SK-N-SH (cell line): ENCODE measurements around the gene RPS19. TPM values are rescaled to one million over a fixed set of nuclear protein-coding genes. Genes with fewer than 3 reads are reported as not detected.

Source experiments
- CTCF ChIA-PET: fragments of 300-600, 350-600 bp; formaldehyde crosslinking; extraction: SDS; loops from one replicate; lab custom pipeline; 2021; lab: Yijun Ruan, JAX
- POLR2A ChIA-PET: fragments of 350-600 bp; sonication (Branson Sonifier 250); formaldehyde crosslinking; extraction: SDS; loops from one replicate; lab custom pipeline; 2020; ENCODE audit warnings: antibody characterized with exemption, inconsistent platforms; lab: Yijun Ruan, JAX
- DNase-seq: peaks from one replicate; pipeline ENCODE4 v3.0.0; 2012
- H2AFZ ChIP-seq: fragments of 200-600 bp; sonication (generic); 2 replicates; pipeline ENCODE4 v1.8.1; 2016; ENCODE audit warnings: antibody characterized with exemption, mild to moderate bottlenecking, low read depth
- H3F3A ChIP-seq: fragments of 200-600 bp; sonication (generic); replicated peaks from 2 replicates; pipeline ENCODE3; 2016; ENCODE audit warnings: antibody characterized with exemption, mild to moderate bottlenecking; ENCODE audit not compliant: insufficient read depth
- H3K27ac ChIP-seq, 2 experiments: fragments of 200-500 bp in 1 of 2; fragments of 200-600 bp in 1 of 2; sonication (Bioruptor generic) in 1 of 2; sonication (generic), shearing (Covaris generic) in 1 of 2; 2 replicates each; pipeline versions ENCODE4 v1.5.1 to v1.6.1; 2014 to 2016; ENCODE audit warnings: low read depth in 2 of 2, inconsistent platforms in 1 of 2, low read length in 1 of 2, mild to moderate bottlenecking in 1 of 2, mixed read lengths in 1 of 2
- H3K27me3 ChIP-seq: fragments of 200-600 bp; sonication (generic), shearing (Covaris generic); 2 replicates; pipeline ENCODE4 v1.6.1; 2016; ENCODE audit warnings: mixed run types; ENCODE audit not compliant: insufficient read depth
- H3K36me3 ChIP-seq, 2 experiments: fragments of 200-500 bp in 1 of 2; fragments of 200-600 bp in 1 of 2; sonication (Bioruptor generic) in 1 of 2; sonication (generic) in 1 of 2; replicated peaks in 1 of 2; 2 replicates each; pipeline versions ENCODE3 to v1.5.1; 2014 to 2016; ENCODE audit warnings: low read length in 1 of 2, mild to moderate bottlenecking in 1 of 2; ENCODE audit not compliant: insufficient read depth in 2 of 2, control insufficient read depth in 1 of 2
- H3K4me1 ChIP-seq, 2 experiments: fragments of 200-500 bp in 1 of 2; fragments of 200-600 bp in 1 of 2; sonication (Bioruptor generic) in 1 of 2; sonication (generic), shearing (Covaris generic) in 1 of 2; 2 replicates each; pipeline versions ENCODE4 v1.5.1 to v1.6.1; 2014 to 2016; ENCODE audit warnings: low read depth in 1 of 2, low read length in 1 of 2, mixed run types in 1 of 2; ENCODE audit not compliant: insufficient read depth in 2 of 2, control insufficient read depth in 1 of 2
- H3K4me2 ChIP-seq: fragments of 200-600 bp; sonication (generic), shearing (Covaris generic); 2 replicates; pipeline ENCODE4 v1.6.1; 2017; ENCODE audit warnings: mixed run types
- H3K4me3 ChIP-seq, 2 experiments: fragments of 200-500 bp in 1 of 2; fragments of 200-600 bp in 1 of 2; sonication (Bioruptor generic) in 1 of 2; sonication (generic), shearing (Covaris generic) in 1 of 2; 2 replicates each; pipeline versions ENCODE4 v1.5.1 to v1.8.1; 2014 to 2016; ENCODE audit warnings: low read depth in 2 of 2, inconsistent platforms in 1 of 2, low read length in 1 of 2, mild to moderate bottlenecking in 1 of 2, mixed read lengths in 1 of 2, moderate library complexity in 1 of 2
- H3K79me2 ChIP-seq: fragments of 200-600 bp; sonication (generic); 2 replicates; pipeline ENCODE4 v1.8.1; 2017; ENCODE audit warnings: mild to moderate bottlenecking; ENCODE audit not compliant: insufficient read depth
- H3K9ac ChIP-seq: fragments of 200-600 bp; sonication (generic); 2 replicates; pipeline ENCODE4 v1.6.1; 2017; ENCODE audit warnings: mixed run types
- H3K9me2 ChIP-seq: fragments of 200-600 bp; sonication (generic); 2 replicates; pipeline ENCODE4 v1.6.1; 2017; ENCODE audit warnings: mixed run types
- H3K9me3 ChIP-seq: fragments of 200-600 bp; sonication (generic); 2 replicates; pipeline ENCODE4 v1.6.1; 2017; ENCODE audit warnings: mixed run types, mild to moderate bottlenecking, moderate library complexity
- H4K20me1 ChIP-seq: fragments of 200-600 bp; sonication (generic); 2 replicates; pipeline ENCODE4 v1.6.1; 2017; ENCODE audit warnings: mild to moderate bottlenecking, mixed run types; ENCODE audit not compliant: insufficient read depth
- ELF1 ChIP-seq: IDR thresholded peaks from 2 replicates; pipeline ENCODE4 v1.4.0; 2012
- EZH2phosphoT487 ChIP-seq: fragments of 200-600 bp; sonication (generic); IDR thresholded peaks from 2 replicates; pipeline ENCODE4 v1.6.1; 2017; ENCODE audit warnings: low read depth, mixed run types, mild to moderate bottlenecking, antibody characterized with exemption, moderate library complexity, borderline replicate concordance
- FOSL2 ChIP-seq: IDR thresholded peaks from 2 replicates; pipeline ENCODE4 v1.4.0; 2012; ENCODE audit warnings: low read depth, mild to moderate bottlenecking, moderate library complexity, borderline replicate concordance
- FOXJ3 ChIP-seq: sonication (generic); formaldehyde crosslinking; IDR thresholded peaks from 2 replicates; pipeline ENCODE4 v1.5.1; 2020; ENCODE audit warnings: mild to moderate bottlenecking, missing genetic modification reagents
- FOXM1 ChIP-seq: IDR thresholded peaks from 2 replicates; pipeline ENCODE4 v1.4.0; 2012; ENCODE audit warnings: low read depth, mild to moderate bottlenecking
- NFIC ChIP-seq: IDR thresholded peaks from 2 replicates; pipeline ENCODE4 v1.4.0; 2012; ENCODE audit warnings: borderline replicate concordance
- NRF1 ChIP-seq: IDR thresholded peaks from 2 replicates; pipeline ENCODE4 v1.6.1; 2012; ENCODE audit warnings: low read depth, mild to moderate bottlenecking, low read length
- POLR2AphosphoS5 ChIP-seq: IDR thresholded peaks from 2 replicates; pipeline ENCODE4 v1.6.1; 2012; ENCODE audit warnings: low read depth, low read length
- RAD21 ChIP-seq: IDR thresholded peaks from 2 replicates; pipeline ENCODE4 v1.6.1; 2012; ENCODE audit warnings: mild to moderate bottlenecking, low read length
- SIN3A ChIP-seq: IDR thresholded peaks from 2 replicates; pipeline ENCODE4 v1.6.1; 2012; ENCODE audit warnings: low read depth, mild to moderate bottlenecking, low read length, moderate library complexity, borderline replicate concordance
- TCF12 ChIP-seq: IDR thresholded peaks from 2 replicates; pipeline ENCODE4 v1.4.0; 2012
- TEAD4 ChIP-seq: IDR thresholded peaks from 2 replicates; pipeline ENCODE4 v1.4.0; 2012; ENCODE audit warnings: mild to moderate bottlenecking, borderline replicate concordance; ENCODE audit not compliant: insufficient read depth
- YY1 ChIP-seq: IDR thresholded peaks from 2 replicates; pipeline ENCODE4 v1.4.0; 2012; ENCODE audit warnings: low read depth, mild to moderate bottlenecking
- WGBS: methylation state at CpG from one replicate; pipeline ENCODE4 v1.1.6; 2017; ENCODE audit warnings: low lambda C conversion rate; 5-methylcytosine and 5-hydroxymethylcytosine counted together
- polyA plus RNA-seq, 3 experiments: library from polyadenylated mRNA; depleted of rRNA; stranded (reverse); fragments of >200 nt; gene quantifications; 2 replicates each; pipeline ENCODE4 v1.2.3, GENCODE V29; 2012
- TF ChIP-seq, protein P1 (sequence below): IDR thresholded peaks from 2 replicates; pipeline ENCODE4 v1.6.1; 2012; ENCODE audit warnings: mild to moderate bottlenecking, low read depth, low read length, moderate library complexity
- TF ChIP-seq, protein P2 (sequence below): fragments of 200-600 bp; sonication (generic); IDR thresholded peaks from 2 replicates; pipeline ENCODE4 v1.6.1; 2017; ENCODE audit warnings: antibody characterized with exemption, mild to moderate bottlenecking, moderate library complexity
- TF ChIP-seq, protein P3 (sequence below): IDR thresholded peaks from 2 replicates; pipeline ENCODE4 v1.4.0; 2012; ENCODE audit warnings: low read depth, borderline replicate concordance
- TF ChIP-seq, protein P4 (sequence below): fragments of 150-350 bp; IDR thresholded peaks from 2 replicates; pipeline ENCODE4 v1.6.1; 2017; ENCODE audit warnings: antibody characterized with exemption, low read length, low read depth, borderline replicate concordance

Gene RPS19
- polyA plus RNA-seq, 1 of the 3 experiments (the other 2 are of a cell fraction) = 2,819 TPM

DNA sequence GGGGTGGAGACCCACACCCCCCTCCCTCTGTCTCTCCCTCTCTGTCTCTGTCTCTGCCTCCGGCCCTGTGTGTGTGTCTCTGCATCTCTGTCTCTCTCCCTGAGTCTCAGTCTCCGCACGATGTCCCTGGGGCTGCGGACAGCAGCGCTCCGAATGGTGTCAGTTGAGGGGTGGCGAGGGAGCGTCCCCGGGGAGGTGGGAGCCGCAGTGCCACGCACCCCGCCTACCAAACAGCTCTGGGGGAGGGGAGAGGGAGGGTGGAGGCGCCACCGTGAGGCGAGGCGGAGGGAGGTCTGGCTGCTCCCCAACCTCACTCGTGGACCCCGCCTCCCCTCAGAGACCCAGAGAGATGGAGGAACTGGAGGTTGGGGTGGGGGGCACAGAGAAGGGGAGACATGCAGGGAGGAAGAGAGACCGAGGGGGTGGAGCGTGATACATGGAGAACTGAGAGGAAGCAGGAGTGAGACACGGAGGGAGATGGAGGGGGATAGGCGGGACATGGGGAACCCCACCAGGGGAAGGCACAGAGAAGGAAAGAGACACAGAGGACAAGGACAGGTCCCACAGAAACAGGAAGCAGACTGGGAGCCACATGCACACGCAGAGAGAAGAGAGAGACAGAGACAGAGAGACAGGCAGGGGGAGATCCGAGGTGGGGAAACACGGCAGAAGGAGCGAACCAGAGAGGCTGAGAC lies 61.0 kb downstream of the RPS19 start:
- ChIA-PET POLR2A (no interaction called here), CTCF (no interaction called here)
- H3K4me2 ChIP-seq = no peak overlapping the region
- H3K4me1 ChIP-seq = no peaks in the 10 kb centered on the region; a peak in 1 of 4 replicates
- DNase-seq = no peak
- H2AFZ ChIP-seq = no peak overlapping the region
- no peaks in the 10 kb centered on the region for H3K79me2 ChIP-seq
- H3K36me3 ChIP-seq = no peaks in the 10 kb centered on the region
- H3K9me3 ChIP-seq = no peaks in the 10 kb centered on the region
- TF ChIP-seq FOXM1 = no peak
- H3K27me3 ChIP-seq = peaks cover 8% of the 10 kb centered on the region; the same call in 1 of the 2 replicates
- H3F3A ChIP-seq = no peaks in the 10 kb centered on the region
- H3K4me3 ChIP-seq = no peak overlapping the region
- H3K9me2 ChIP-seq = no peaks in the 10 kb centered on the region
- 67% methylated on average over 26 of the region's 26 CpGs for WGBS
- H4K20me1 ChIP-seq = no peaks in the 10 kb centered on the region
- no peak overlapping the region for H3K9ac ChIP-seq
- H3K27ac ChIP-seq = no peak overlapping the region

DNA sequence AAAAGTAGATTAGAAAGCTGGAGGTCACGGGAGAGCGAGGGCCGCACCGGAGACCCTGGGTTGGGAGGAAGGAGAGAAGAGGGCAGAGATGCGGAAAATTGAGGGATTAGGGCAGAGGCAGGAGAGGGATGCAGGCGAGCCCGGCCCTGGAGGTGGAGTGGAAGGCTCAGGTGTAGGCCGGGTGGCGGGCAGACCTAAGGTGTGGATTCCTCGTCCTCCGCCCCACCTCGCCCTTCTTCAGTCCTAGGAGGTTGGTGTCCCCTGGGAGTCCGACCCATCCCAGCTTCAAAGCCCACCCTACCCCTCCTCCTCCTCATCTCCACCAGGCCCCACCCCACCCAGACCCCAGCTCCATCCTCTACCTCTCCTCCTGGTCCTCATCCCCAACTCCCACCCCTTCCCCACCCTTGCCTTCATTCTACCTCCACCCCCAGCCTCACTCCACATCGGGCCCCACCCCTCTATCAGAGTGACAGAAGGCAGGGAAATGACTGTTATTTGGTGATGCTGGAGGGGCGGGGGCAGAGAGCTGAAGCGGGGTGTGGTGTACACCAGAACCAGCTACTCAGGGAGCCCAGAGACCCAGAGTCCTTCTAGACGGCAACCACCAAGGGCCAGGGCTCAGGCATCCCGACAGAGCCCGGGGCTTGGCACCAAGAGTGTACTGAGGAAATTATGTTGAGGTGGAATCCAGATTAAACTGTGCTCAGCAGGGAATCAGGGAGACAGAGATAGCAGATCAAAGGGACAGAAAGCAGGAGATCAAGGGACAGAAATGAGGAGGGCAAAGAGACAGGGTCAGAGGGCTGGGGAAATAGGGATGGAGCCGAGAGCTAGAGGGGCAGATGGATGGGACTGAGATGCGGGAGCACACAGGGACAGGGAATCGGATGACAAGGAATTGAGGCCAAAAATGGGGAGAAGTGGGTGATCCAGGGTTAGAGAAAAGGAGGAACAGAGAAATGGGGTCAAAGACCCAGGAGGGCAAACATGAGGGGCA lies 61.8 kb downstream of the RPS19 start:
- H3K4me3 ChIP-seq = no peak overlapping the region
- CTCF ChIA-PET = interaction anchor here (0.6 kb wide), 1 partner anchor 49 kb away, joined by 3 read pairs; no protein-coding TSS in a partner anchor
- TF ChIP-seq TCF12 (no peak), FOSL2 (no peak), TEAD4 (no peak), NFIC (no peak), YY1 (no peak), ELF1 (no peak), FOXJ3 (CRISPR knock-in tag) (no peak), NRF1 (no peak), RAD21 (no peak), SIN3A (no peak), EZH2phosphoT487 (no peak), POLR2AphosphoS5 (no peak)
- TF ChIP-seq, protein P1, sequence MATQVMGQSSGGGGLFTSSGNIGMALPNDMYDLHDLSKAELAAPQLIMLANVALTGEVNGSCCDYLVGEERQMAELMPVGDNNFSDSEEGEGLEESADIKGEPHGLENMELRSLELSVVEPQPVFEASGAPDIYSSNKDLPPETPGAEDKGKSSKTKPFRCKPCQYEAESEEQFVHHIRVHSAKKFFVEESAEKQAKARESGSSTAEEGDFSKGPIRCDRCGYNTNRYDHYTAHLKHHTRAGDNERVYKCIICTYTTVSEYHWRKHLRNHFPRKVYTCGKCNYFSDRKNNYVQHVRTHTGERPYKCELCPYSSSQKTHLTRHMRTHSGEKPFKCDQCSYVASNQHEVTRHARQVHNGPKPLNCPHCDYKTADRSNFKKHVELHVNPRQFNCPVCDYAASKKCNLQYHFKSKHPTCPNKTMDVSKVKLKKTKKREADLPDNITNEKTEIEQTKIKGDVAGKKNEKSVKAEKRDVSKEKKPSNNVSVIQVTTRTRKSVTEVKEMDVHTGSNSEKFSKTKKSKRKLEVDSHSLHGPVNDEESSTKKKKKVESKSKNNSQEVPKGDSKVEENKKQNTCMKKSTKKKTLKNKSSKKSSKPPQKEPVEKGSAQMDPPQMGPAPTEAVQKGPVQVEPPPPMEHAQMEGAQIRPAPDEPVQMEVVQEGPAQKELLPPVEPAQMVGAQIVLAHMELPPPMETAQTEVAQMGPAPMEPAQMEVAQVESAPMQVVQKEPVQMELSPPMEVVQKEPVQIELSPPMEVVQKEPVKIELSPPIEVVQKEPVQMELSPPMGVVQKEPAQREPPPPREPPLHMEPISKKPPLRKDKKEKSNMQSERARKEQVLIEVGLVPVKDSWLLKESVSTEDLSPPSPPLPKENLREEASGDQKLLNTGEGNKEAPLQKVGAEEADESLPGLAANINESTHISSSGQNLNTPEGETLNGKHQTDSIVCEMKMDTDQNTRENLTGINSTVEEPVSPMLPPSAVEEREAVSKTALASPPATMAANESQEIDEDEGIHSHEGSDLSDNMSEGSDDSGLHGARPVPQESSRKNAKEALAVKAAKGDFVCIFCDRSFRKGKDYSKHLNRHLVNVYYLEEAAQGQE = no peak
- TF ChIP-seq, protein P2, sequence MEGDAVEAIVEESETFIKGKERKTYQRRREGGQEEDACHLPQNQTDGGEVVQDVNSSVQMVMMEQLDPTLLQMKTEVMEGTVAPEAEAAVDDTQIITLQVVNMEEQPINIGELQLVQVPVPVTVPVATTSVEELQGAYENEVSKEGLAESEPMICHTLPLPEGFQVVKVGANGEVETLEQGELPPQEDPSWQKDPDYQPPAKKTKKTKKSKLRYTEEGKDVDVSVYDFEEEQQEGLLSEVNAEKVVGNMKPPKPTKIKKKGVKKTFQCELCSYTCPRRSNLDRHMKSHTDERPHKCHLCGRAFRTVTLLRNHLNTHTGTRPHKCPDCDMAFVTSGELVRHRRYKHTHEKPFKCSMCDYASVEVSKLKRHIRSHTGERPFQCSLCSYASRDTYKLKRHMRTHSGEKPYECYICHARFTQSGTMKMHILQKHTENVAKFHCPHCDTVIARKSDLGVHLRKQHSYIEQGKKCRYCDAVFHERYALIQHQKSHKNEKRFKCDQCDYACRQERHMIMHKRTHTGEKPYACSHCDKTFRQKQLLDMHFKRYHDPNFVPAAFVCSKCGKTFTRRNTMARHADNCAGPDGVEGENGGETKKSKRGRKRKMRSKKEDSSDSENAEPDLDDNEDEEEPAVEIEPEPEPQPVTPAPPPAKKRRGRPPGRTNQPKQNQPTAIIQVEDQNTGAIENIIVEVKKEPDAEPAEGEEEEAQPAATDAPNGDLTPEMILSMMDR = no peak
- TF ChIP-seq, protein P3, sequence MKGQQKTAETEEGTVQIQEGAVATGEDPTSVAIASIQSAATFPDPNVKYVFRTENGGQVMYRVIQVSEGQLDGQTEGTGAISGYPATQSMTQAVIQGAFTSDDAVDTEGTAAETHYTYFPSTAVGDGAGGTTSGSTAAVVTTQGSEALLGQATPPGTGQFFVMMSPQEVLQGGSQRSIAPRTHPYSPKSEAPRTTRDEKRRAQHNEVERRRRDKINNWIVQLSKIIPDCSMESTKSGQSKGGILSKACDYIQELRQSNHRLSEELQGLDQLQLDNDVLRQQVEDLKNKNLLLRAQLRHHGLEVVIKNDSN = no peak
- TF ChIP-seq, protein P4, sequence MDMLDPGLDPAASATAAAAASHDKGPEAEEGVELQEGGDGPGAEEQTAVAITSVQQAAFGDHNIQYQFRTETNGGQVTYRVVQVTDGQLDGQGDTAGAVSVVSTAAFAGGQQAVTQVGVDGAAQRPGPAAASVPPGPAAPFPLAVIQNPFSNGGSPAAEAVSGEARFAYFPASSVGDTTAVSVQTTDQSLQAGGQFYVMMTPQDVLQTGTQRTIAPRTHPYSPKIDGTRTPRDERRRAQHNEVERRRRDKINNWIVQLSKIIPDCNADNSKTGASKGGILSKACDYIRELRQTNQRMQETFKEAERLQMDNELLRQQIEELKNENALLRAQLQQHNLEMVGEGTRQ = no peak
- no peaks in the 10 kb centered on the region for H3F3A ChIP-seq
- H3K9ac ChIP-seq = no peak overlapping the region
- no peak overlapping the region for H2AFZ ChIP-seq
- 74% methylated on average over 22 of the region's 22 CpGs for WGBS
- H3K9me3 ChIP-seq = no peaks in the 10 kb centered on the region
- no peaks in the 10 kb centered on the region for H3K9me2 ChIP-seq
- no peaks in the 10 kb centered on the region for H3K79me2 ChIP-seq
- H3K27me3 ChIP-seq = no peaks in the 10 kb centered on the region
- H3K36me3 ChIP-seq = no peaks in the 10 kb centered on the region
- POLR2A ChIA-PET = no interaction called here
- DNase-seq = no peak
- no peaks in the 10 kb centered on the region for H3K4me1 ChIP-seq
- H3K27ac ChIP-seq = no peak overlapping the region
- H4K20me1 ChIP-seq = no peaks in the 10 kb centered on the region
- no peak overlapping the region for H3K4me2 ChIP-seq
